Smooth muscle cell of bladder (primary cell): ENCODE results near the gene TBC1D3B. TPM values are rescaled to one million over a fixed set of nuclear protein-coding genes. Genes with fewer than 3 reads are reported as not detected.

Source experiments
- total RNA-seq: library from RNA; depleted of rRNA; stranded (reverse); fragments of >200 nt; gene quantifications from 2 replicates; pipeline ENCODE4 v1.2.3, GENCODE V29; 2014

Gene TBC1D3B
- total RNA-seq: 1.0 and 1.3 TPM in 2 replicates

DNA sequence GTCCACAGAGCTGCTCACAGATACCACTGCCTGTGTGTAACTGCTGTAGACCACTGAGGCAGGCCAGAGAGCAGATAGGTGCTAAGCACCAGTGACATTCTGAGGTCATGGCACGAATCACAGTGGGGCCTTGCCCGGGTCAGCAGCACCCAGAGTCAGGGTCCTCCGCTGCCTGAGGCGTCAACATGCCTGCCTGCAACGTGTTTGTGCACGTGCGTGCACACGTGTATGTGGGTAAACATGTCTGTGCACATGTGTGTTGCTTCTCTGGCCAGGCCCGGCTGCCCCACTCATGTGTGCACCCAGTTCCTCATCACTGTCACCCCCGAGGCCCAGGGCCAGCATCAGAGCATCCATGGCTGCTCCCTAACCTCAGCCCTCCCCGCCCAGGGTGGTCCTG is at the start of gene TBC1D3B:
TBC1D3B (minus strand) TSS at position 101 of the 400 bp plus-strand sequence. CDS start 1,586 bp downstream, outside the sequence.

DNA sequence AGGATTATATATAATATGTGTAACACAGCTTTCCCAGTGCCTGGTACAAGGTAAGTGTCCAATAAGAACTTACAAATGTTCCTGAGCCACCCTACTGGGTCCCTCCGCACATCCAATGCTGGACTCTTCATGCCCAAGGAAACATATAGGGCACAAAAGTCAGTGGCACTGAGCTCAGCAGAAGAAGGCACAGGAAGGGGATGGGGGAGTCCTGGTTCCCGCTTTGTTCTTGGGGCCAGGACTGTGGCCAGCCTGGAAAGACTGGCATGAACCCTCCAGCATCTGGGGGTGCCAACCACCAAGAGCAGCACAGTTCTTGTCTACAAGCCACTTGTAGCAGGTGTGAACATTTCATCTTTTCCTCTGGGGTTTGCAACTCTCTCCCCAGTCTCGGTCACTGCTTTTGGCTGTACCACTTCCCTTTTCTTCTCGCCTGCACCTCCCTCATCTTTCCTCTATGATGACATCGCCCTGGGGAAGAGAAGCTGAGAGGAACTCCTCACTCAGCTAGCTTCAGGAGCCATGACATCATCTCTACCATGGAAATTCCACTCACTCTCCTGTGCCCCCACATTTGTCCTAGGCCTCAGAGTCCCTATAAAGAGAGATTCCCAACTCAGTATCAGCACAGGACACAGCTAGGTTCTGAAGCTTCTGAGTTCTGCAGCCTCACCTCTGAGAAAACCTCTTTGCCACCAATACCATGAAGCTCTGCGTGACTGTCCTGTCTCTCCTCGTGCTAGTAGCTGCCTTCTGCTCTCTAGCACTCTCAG is 34.2 kb upstream of the TBC1D3B start, which contains the start of gene CCL4L2:
CCL4L2 (plus strand) TSS at position 625 of the 773 bp plus-strand sequence.

Other genes with a start within 250 kb of the TBC1D3B start
- gene RDM1, start 245.9 kb downstream of the TBC1D3B start, total RNA-seq: 0.09 and 0.28 TPM in 2 replicates
- not detected in 2 replicates for gene LYZL6, start 232.9 kb downstream of the TBC1D3B start, total RNA-seq
- gene CCL16, start 195.1 kb downstream of the TBC1D3B start, total RNA-seq: not detected in 2 replicates
- not detected in 2 replicates for gene CCL14, start 189.9 kb downstream of the TBC1D3B start, total RNA-seq
- gene CCL15, start 175.1 kb downstream of the TBC1D3B start, total RNA-seq: not detected in 2 replicates
- gene CCL23, start 158.7 kb downstream of the TBC1D3B start, total RNA-seq: not detected in 2 replicates
- gene CCL18, start 112.4 kb downstream of the TBC1D3B start, total RNA-seq: not detected in 2 replicates
- not detected in 2 replicates for gene CCL3, start 86.5 kb downstream of the TBC1D3B start, total RNA-seq
- gene CCL4, start 72.8 kb downstream of the TBC1D3B start, total RNA-seq: not detected in 2 replicates
- gene CCL3L1, start 20.1 kb upstream of the TBC1D3B start, total RNA-seq: not detected in 2 replicates
- gene CCL4L2, start 34.4 kb upstream of the TBC1D3B start, total RNA-seq: 0.14 and 0.18 TPM in 2 replicates
- 0.09 and 0.28 TPM in 2 replicates for gene TBC1D3I, start 87.9 kb upstream of the TBC1D3B start, total RNA-seq
- not detected in 2 replicates for gene TBC1D3G, start 147.2 kb upstream of the TBC1D3B start, total RNA-seq
- not detected in 2 replicates for gene TBC1D3H, start 211.8 kb upstream of the TBC1D3B start, total RNA-seq